Keratinocyte (primary cell): ENCODE data around the gene DPYD.

Experiments used
- CTCF ChIP-seq, 3 experiments: IDR thresholded peaks in 1 of 3; conservative IDR thresholded peaks in 1 of 3; optimal IDR thresholded peaks in 1 of 3; 2 replicates in 2 of 3; 3 replicates in 1 of 3; pipeline versions ENCODE3 to v1.5.1; 2011; ENCODE audit warnings: low read length in 3 of 3, mild to moderate bottlenecking in 3 of 3, moderate library complexity in 2 of 3, control low read depth in 1 of 3, inconsistent platforms in 1 of 3; ENCODE audit not compliant: insufficient read depth in 2 of 3; ENCODE audit errors: extremely low read depth in 1 of 3
- EZH2 ChIP-seq: IDR thresholded peaks from one replicate; pipeline ENCODE4 v1.6.1; 2012; ENCODE audit warnings: inconsistent platforms, mild to moderate bottlenecking, low read length, moderate library complexity

- TF ChIP-seq CTCF (optimal IDR thresholded peaks at IDR 0.05 in 1 of 3, IDR thresholded peaks at IDR 0.05 in 1 of 3, conservative IDR thresholded peaks at IDR 0.05 in 1 of 3; ENCODE audit: extremely low read depth in 1 of 3, insufficient read depth in 2 of 3, low read length in 3 of 3) (no peak), EZH2 (no peak)
Observed at GRCh38 chr1:97384294-97384968, 536.4 kb downstream of the DPYD start.
